Measurements from ENCODE around the gene NR2C1.

GRCh38 chr12:95105540-95105939 is 32.1 kb upstream of the NR2C1 start:
- TF ChIP-seq POLR2AphosphoS5 (IDR thresholded peaks at IDR 0.05; ENCODE audit: borderline replicate concordance, low read depth, low read length) (no peak), EZH2 (IDR thresholded peaks at IDR 0.05) (no peak)

All from SK-N-MC (cell line).